LHCN-M2 (cell line): ENCODE measurements around the gene PTBP2. TPM values are rescaled to one million over a fixed set of nuclear protein-coding genes. Genes with fewer than 3 reads are reported as not detected.

Experiments
- DNase-seq: peaks from one replicate; pipeline ENCODE4 v3.0.0-alpha.2; 2012; ENCODE audit warnings: low read depth
- total RNA-seq: library from RNA; depleted of rRNA; stranded (reverse); fragments of >200 nt; gene quantifications from 2 replicates; pipeline ENCODE4 v1.2.3, GENCODE V29; 2014

Gene PTBP2
- total RNA-seq, 1 experiment from 2014 or later = 35.2 TPM

- no peak for DNase-seq
Observed at GRCh38 chr1:96820671-96821070, 99.1 kb downstream of the PTBP2 start.

- no peak for DNase-seq
Observed at GRCh38 chr1:96825231-96825630, 103.6 kb downstream of the PTBP2 start.

GRCh38 chr1:96825950-96826576 is 104.5 kb downstream of the PTBP2 start:
- DNase-seq = no peak

DNA sequence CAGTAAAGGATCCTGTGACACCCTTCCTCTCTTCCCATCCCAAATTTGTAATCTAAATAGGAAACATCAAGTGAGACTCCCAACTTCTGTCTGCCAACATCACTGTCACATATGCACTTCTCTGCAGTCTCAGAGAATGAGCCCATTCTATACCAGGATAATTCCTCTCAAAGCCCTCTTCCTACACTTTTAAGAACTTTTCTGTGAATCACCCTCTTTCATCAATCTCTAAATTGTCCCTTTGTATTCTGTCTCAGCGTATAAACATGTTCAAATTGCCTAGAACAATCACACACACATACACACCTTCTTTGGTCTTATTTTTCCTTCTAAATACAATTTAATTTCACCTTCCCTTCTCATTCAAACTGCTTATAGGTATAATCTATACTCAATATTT is 111.8 kb downstream of the PTBP2 start:
- no peak for DNase-seq

DNA sequence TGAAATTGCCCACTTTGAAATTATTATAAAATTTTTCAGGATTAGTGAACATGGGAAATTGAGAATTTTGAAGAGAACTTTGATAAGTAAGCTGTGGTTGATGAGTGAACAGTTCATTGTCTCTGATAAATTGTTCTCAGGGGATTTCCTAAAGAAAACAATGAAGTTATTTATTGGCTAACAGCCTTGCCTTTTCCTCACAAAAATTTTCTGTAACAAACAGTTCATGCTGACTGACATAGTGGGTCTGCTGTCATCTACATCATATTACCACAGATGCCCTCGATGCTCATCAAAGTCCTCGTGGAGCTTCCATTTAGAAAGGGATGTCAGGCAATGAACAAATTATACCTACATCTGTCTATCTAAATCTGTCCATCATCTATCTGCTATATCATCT is 113.4 kb downstream of the PTBP2 start:
- no peak for DNase-seq

DNA sequence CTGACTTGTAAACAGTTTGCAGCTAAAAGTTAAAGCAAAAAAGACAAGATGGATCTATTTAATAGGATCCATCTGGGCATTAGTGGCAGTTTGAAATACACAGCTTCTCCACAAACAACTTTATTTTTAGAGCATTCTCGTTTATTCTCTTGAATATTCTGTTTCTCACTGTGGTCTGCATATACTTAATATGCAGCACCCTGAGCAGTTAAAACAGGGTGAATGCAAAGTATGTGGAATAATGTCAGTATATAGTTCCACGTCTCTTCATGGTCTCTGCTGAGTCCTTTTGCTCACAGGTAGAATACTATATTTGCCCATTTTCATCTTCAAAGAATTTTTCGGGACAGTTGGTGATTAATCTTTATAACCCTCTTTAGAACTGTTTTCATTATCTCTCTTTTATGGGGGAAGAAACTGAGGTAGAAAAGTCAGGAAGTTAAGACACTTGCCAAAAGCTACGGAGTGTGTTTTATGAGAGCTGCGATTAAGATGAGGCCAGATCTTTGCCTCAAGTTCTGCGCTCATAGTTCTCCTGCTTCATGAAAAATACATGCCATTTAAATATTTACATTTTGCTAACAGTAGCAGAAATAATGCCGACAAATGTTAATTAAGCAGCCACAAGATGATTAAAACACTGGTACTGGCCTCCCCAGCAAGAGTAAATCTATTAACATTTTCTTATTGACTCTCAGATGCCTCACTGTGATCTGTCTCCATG is 115.6 kb downstream of the PTBP2 start:
- DNase-seq = no peak

DNA sequence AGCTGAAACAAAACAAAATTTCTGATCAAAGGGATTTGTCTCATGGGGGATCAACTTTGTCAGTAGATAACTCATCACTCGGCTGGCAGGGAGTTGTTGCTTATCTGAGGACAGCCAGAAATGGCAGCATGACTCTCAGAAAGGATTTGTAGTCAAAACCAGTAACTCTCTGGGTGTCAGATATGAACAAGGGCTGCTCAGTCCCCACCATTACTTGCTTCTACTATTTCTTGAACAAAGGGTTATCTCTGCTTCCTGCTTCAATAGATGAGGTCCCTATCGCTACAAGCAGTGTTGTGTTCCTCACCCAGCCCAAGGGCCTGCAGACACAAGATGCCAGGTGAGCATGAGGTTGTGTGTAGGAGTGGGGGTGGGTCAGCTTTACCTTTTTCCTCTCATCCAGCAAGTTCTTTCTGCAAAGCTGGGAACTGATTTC is 116.2 kb downstream of the PTBP2 start:
- DNase-seq = no peak

GRCh38 chr1:96840396-96840795 is 118.8 kb downstream of the PTBP2 start:
- DNase-seq = no peak

DNA sequence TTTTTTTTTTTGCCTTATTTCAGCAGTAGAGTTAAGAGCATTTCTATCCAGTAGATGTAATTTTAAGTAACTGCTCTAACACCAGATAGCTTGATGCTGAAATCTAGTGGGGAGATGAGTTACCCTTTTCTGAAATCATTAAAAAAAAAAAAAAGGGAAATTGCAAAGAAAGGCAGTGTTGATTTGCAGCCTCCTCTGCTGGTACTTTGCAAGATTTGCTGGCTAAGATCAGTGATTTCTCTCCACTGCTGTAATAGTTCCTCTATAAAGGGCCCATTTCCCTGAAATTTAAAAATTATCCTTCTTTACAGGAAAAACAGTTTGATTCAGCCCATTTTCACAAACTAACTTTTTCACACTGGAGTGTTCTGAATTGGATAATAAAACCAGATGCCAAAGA is 120.6 kb downstream of the PTBP2 start:
- DNase-seq = peak; percentile 26

GRCh38 chr1:96843196-96843595 is 121.6 kb downstream of the PTBP2 start:
- peak; percentile 65 for DNase-seq

DNA sequence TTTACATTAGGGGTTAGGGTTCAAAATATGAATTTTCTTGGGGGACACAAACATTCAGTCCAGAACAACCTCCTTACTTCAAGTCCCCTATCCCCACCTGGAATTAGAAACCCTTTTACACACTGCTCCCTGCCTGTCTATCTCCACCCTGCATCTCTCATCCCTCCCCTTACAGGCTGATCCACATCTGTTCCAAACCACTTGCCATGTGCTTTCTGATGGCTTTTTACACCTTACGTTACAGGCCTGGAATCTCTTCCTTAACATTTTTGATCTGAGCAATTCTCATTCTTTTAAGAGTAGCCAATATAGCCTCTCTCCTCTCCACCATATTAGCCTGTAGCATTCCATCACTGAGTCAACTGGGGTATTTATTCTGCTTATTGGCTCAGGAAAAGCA is 122.0 kb downstream of the PTBP2 start:
- DNase-seq = no peak

DNA sequence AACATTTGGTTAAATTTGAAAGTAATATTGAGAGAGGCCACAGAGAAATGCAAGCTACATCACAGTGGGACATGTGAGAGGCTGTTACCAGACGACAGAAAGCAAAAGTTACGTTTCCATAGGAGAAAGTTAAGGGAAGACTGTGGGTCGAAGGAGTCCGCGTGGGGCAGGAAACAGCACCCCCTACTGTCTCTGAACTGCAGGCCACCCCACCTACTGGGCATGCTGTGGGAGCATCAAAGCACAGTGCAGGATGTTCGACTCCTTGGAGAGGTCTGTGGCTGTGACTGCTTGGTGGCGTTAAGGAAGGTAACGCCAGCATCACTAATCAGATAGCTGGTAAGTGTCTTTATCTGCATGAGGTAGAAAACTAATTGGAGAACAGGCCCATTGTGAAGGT is 123.9 kb downstream of the PTBP2 start:
- peak; percentile 32 for DNase-seq

DNA sequence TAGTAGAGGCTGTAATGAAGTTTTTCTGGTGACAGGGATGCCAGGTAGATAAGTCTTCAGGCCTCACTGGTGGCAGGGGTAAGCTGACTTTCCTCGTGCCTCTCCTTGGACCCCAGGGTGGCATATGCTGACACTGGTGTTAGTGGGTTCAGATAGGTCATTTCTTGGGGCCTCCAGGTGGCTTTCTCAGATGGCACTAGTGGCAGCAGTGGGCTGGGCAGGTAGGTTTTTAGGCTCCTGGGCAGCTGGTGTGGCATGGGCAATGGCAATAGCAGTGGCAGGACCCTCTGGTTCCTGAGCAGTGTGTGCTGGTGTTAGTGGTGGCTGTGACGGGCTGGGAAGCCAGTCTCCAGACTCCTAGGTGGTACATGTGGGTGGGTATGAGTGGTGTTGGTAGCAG is 140.3 kb downstream of the PTBP2 start:
- DNase-seq = no peak

GRCh38 chr1:96863449-96863848 is 141.9 kb downstream of the PTBP2 start:
- DNase-seq = no peak
